Measurements from ENCODE around the gene TMEM132D. TPM values are rescaled to one million over a fixed set of nuclear protein-coding genes. Genes with fewer than 3 reads are reported as not detected.

TMEM132D gene
- total and polyA plus RNA-seq, 2 of the 8 experiments (the other 6 are each of a cell fraction or from before 2014, with no cell fraction given), result 3.5 to 10.1 TPM

GRCh38 chr12:129750421-129750820 lies 153.4 kb downstream of the TMEM132D start:
- DNase-seq (ENCODE audit: low read depth in 1 of 2, low spot score in 2 of 2) (no peak), FAIRE-seq (no peak)
- no peak overlapping the region for H2BK120ac ChIP-seq (replicated peaks; ENCODE audit: low read depth, low read length)
- H3K4ac ChIP-seq (replicated peaks; ENCODE audit: insufficient read length, low read depth, low read length), result no peak overlapping the region
- H4K5ac ChIP-seq (ENCODE audit: insufficient read length, low read depth, low read length), result no peak overlapping the region
- peaks cover 0 to 5% of the 10 kb centered on the region in 2 experiments for H4K20me1 ChIP-seq (replicated peaks in 1 of 2; ENCODE audit: control insufficient read depth in 1 of 2, insufficient read depth in 2 of 2, low read length in 2 of 2)
- no peak overlapping the region for H3K4me3 ChIP-seq (ENCODE audit: extremely low read depth in 1 of 4, insufficient read depth in 2 of 4, low read depth in 3 of 4, low read length in 4 of 4)
- H3K56ac ChIP-seq (replicated peaks; ENCODE audit: insufficient read length, low read depth, low read length), result no peak overlapping the region
- H3K27ac ChIP-seq (ENCODE audit: low read depth, low read length), result no peak overlapping the region
- ChIA-PET CTCF (ENCODE audit: partially characterized antibody) (no interaction called here), POLR2A (ENCODE audit: partially characterized antibody) (no interaction called here)
- no peaks in the 10 kb centered on the region for H3K4me1 ChIP-seq (replicated peaks in 1 of 4; ENCODE audit: control insufficient read depth in 3 of 4, insufficient read depth in 4 of 4, low read length in 3 of 4)
- H3K9ac ChIP-seq (replicated peaks in 1 of 4; ENCODE audit: extremely low read depth in 1 of 4, low read depth in 3 of 4, low read length in 3 of 4), result no peak overlapping the region
- H2AK5ac ChIP-seq (ENCODE audit: low read depth, low read length), result no peak overlapping the region
- no peaks in the 10 kb centered on the region; a peak in 1 of 4 replicates for H3K9me3 ChIP-seq (ENCODE audit: insufficient read depth in 2 of 2, low read depth in 1 of 2, low read length in 1 of 2)
- H3K14ac ChIP-seq (ENCODE audit: insufficient read length), result no peak overlapping the region
- H3K36me3 ChIP-seq (ENCODE audit: control insufficient read depth in 2 of 4, insufficient read depth in 4 of 4, low read length in 3 of 4), result no peaks in the 10 kb centered on the region
- H3K79me2 ChIP-seq (ENCODE audit: control insufficient read depth in 1 of 2, insufficient read depth in 2 of 2, low read length in 2 of 2), result peaks cover 2 to 6% of the 10 kb centered on the region in 2 experiments; a peak in 1 of 4 replicates
- peaks cover 6% of the 10 kb centered on the region; the same call in 1 of the 2 replicates for H3K23me2 ChIP-seq (ENCODE audit: low read depth, low read length)
- no peak overlapping the region for H3K4me2 ChIP-seq (ENCODE audit: insufficient read depth in 1 of 2, low read depth in 2 of 2, low read length in 2 of 2)
- H2BK20ac ChIP-seq (ENCODE audit: low read length), result no peak overlapping the region
- H2BK15ac ChIP-seq (ENCODE audit: low read length), result no peak overlapping the region
- no peaks in the 10 kb centered on the region; the same call in 1 of the 2 replicates for H3K79me1 ChIP-seq (ENCODE audit: low read depth, low read length)
- no peak overlapping the region for H3K18ac ChIP-seq (ENCODE audit: extremely low read depth, low read length)
- no peak overlapping the region for H4K8ac ChIP-seq (ENCODE audit: extremely low read depth, insufficient read depth, low read length)
- no peak overlapping the region for H2AFZ ChIP-seq (ENCODE audit: low read length)
- H2BK12ac ChIP-seq (ENCODE audit: low read depth, low read length), result no peak overlapping the region
- no peak overlapping the region for H3K23ac ChIP-seq (ENCODE audit: insufficient read length)
- H3K27me3 ChIP-seq (replicated peaks in 1 of 4; ENCODE audit: control insufficient read depth in 3 of 4, extremely low read depth in 1 of 4, insufficient read depth in 3 of 4, low read length in 3 of 4), result no peaks in the 10 kb centered on the region
- 79% methylated on average over 3 of the region's 3 CpGs; no CpG with 5 or more reads in 1 of the 2 experiments for WGBS, 2 experiments (ENCODE audit: extremely low coverage in 1 of 2, insufficient coverage in 1 of 2, insufficient read length in 1 of 2, insufficient replicate concordance in 2 of 2, low coverage in 1 of 2, low lambda C conversion rate in 2 of 2, missing lambda C conversion rate in 1 of 2)
- H2BK5ac ChIP-seq (ENCODE audit: low read depth, low read length), result no peak overlapping the region
- no peak overlapping the region for H4K91ac ChIP-seq (replicated peaks; ENCODE audit: insufficient read length, low read length)
- TF ChIP-seq HDAC6 (IDR thresholded peaks at IDR 0.05; ENCODE audit: low read depth, low read length), result no peak
- no peak for TF ChIP-seq SUZ12 (IDR thresholded peaks at IDR 0.05; ENCODE audit: low read length)
- no peak for TF ChIP-seq CREB1 (IDR thresholded peaks at IDR 0.05)
- TF ChIP-seq FOSL1 (IDR thresholded peaks at IDR 0.05; ENCODE audit: insufficient read depth, low read depth, low read length), result no peak
- TF ChIP-seq ATF3 (IDR thresholded peaks at IDR 0.05; ENCODE audit: insufficient read depth, low read depth, low read length), result no peak
- TF ChIP-seq EZH2 (IDR thresholded peaks at IDR 0.05; ENCODE audit: low read depth, low read length, severe bottlenecking), result no peak
- no peak for TF ChIP-seq SAP30 (IDR thresholded peaks at IDR 0.05; ENCODE audit: insufficient read depth, insufficient replicate concordance, low read length)
- TF ChIP-seq ASH2L (IDR thresholded peaks at IDR 0.05; ENCODE audit: low read length), result no peak
- no peak for TF ChIP-seq SRF (IDR thresholded peaks at IDR 0.05; ENCODE audit: low read depth, low read length)
- no peak for TF ChIP-seq MAFK (IDR thresholded peaks at IDR 0.05; ENCODE audit: low read depth, low read length)
- no peak for TF ChIP-seq CTCF (IDR thresholded peaks at IDR 0.05; ENCODE audit: control extremely low read depth in 1 of 3, insufficient read depth in 1 of 3, low read depth in 1 of 3, low read length in 3 of 3)
- no peak for TF ChIP-seq CEBPB (IDR thresholded peaks at IDR 0.05; ENCODE audit: low read depth, low read length)

All from H1 (cell line).